Chondrocyte (in vitro differentiated cells): ENCODE measurements around the gene ACSF2. TPM values are rescaled to one million over a fixed set of nuclear protein-coding genes. Genes with fewer than 3 reads are reported as not detected.
A peak's percentile ranks its signal among the peaks of the same experiment; 100 is the strongest.
"Not testable (repeated sequence)": the region's sequence is repeated elsewhere in the genome, so short reads cannot be mapped to it uniquely, and the experiment has no call there.

ENCODE experiments used
- DNase-seq: peaks from one replicate; pipeline ENCODE4 v3.0.0; 2021; ENCODE audit warnings: mixed read lengths, low spot score
- H3K27ac Mint-ChIP-seq: one replicate; pipeline ENCODE4 v1.8.0; 2021; ENCODE audit warnings: mild to moderate bottlenecking, moderate library complexity, mixed read lengths; ENCODE audit not compliant: unreplicated experiment
- H3K27me3 Mint-ChIP-seq: 2 replicates; pipeline ENCODE4 v1.8.0; 2021; ENCODE audit warnings: low read depth, mixed read lengths
- H3K36me3 Mint-ChIP-seq: 2 replicates; pipeline ENCODE4 v1.8.0; 2021; ENCODE audit warnings: low read depth, mixed read lengths
- H3K4me1 Mint-ChIP-seq: 2 replicates; pipeline ENCODE4 v1.8.0; 2021; ENCODE audit warnings: low read depth, mild to moderate bottlenecking, mixed read lengths
- H3K4me3 Mint-ChIP-seq: one replicate; pipeline ENCODE4 v1.8.0; 2021; ENCODE audit warnings: mild to moderate bottlenecking, moderate library complexity, mixed read lengths; ENCODE audit not compliant: unreplicated experiment
- H3K9me3 Mint-ChIP-seq: 2 replicates; pipeline ENCODE4 v1.8.0; 2021; ENCODE audit warnings: low read depth, mixed read lengths
- total RNA-seq: library from RNA; stranded (reverse); gene quantifications from 3 replicates; pipeline ENCODE4 v1.2.1, GENCODE V29; 2021
- TF ChIP-seq, protein P1 (sequence below): fragments of 200-600 bp; sonication (generic); IDR thresholded peaks from 2 replicates; pipeline ENCODE4 v1.5.0; 2021; ENCODE audit warnings: antibody characterized with exemption, mild to moderate bottlenecking, moderate library complexity

ACSF2 gene
- total RNA-seq, 1 donor from 2014 or later: 17.4 TPM

DNA sequence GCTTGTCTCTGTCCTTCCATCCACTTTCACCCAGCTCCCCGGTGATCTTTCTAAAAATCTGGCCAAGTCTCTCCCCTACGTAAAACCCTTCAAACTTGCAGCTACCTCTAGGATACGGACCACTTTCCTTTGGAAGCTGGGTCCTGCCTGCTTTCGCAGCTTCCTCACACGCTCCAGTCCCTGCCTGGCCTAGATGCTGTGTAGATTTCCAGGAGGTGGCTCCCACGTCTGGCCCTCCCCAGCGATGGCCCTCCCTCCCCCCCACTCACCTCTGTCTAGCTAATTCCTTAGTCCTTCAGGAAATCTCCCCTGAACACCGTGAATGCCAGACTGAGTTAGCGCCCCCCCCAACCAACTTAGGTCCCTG is 28.1 kb upstream of the ACSF2 start:
- peak overlapping the region; percentile 79 for H3K4me3 Mint-ChIP-seq
- H3K27me3 Mint-ChIP-seq: no peaks in the 10 kb centered on the region
- peaks cover 32% of the 10 kb centered on the region for H3K4me1 Mint-ChIP-seq
- TF ChIP-seq, protein P1, sequence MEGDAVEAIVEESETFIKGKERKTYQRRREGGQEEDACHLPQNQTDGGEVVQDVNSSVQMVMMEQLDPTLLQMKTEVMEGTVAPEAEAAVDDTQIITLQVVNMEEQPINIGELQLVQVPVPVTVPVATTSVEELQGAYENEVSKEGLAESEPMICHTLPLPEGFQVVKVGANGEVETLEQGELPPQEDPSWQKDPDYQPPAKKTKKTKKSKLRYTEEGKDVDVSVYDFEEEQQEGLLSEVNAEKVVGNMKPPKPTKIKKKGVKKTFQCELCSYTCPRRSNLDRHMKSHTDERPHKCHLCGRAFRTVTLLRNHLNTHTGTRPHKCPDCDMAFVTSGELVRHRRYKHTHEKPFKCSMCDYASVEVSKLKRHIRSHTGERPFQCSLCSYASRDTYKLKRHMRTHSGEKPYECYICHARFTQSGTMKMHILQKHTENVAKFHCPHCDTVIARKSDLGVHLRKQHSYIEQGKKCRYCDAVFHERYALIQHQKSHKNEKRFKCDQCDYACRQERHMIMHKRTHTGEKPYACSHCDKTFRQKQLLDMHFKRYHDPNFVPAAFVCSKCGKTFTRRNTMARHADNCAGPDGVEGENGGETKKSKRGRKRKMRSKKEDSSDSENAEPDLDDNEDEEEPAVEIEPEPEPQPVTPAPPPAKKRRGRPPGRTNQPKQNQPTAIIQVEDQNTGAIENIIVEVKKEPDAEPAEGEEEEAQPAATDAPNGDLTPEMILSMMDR: no peak
- no peaks in the 10 kb centered on the region for H3K9me3 Mint-ChIP-seq
- H3K27ac Mint-ChIP-seq: peak overlapping the region; percentile 88
- H3K36me3 Mint-ChIP-seq: peaks cover 17% of the 10 kb centered on the region
- no peak for DNase-seq

GRCh38 chr17:50398672-50399071 is 27.3 kb upstream of the ACSF2 start:
- not testable (repeated sequence) for H3K27me3 Mint-ChIP-seq, H3K27ac Mint-ChIP-seq, H3K9me3 Mint-ChIP-seq, H3K4me3 Mint-ChIP-seq, DNase-seq
- Mint-ChIP-seq H3K4me1 (peaks cover 27% of the 10 kb centered on the region), H3K36me3 (peaks cover 10% of the 10 kb centered on the region)

DNA sequence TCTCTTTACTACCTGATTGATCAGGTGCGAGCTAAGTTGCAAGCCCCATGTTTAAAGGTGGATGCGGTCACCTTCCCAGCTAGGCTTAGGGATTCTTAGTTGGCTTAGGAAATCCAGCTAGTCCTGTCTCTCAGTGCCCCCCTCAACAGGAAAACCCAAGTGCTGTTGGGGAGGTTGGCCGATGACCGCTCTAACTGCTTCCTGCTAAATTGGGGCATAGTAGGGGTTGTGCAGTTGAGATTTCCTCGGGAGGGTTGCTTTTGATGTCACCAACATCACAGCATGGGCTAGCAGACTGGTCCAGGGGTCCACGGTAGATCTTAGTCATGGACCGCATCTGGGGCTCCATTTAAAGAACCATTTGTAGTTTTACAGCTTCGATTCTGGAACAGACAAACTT is 26.4 kb upstream of the ACSF2 start:
- H3K4me3 Mint-ChIP-seq, H3K9me3 Mint-ChIP-seq, DNase-seq, H3K36me3 Mint-ChIP-seq, H3K27me3 Mint-ChIP-seq, H3K27ac Mint-ChIP-seq: not testable (repeated sequence)
- H3K4me1 Mint-ChIP-seq: peaks cover 19% of the 10 kb centered on the region

DNA sequence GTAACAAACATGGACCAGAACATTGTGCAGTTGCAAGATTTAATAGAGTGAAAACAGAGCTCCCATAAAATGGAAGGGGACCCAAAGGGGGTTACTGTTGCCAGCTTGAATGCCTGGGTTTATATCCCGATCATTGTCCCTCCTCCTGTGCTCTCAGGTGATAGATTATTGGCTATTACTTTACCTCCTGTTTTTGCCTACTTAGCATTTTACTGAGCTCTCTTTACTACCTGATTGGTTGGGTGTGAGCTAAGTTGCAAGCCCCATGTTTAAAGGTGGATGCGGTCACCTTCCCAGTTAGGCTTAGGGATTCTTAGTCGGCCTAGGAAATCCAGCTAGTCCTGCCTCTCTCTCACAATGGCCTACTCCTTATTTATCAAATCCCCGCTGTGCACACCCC is 20.7 kb upstream of the ACSF2 start:
- DNase-seq, H3K9me3 Mint-ChIP-seq, H3K27ac Mint-ChIP-seq, H3K4me3 Mint-ChIP-seq, H3K4me1 Mint-ChIP-seq, H3K36me3 Mint-ChIP-seq: not testable (repeated sequence)
- peaks cover 19% of the 10 kb centered on the region for H3K27me3 Mint-ChIP-seq

DNA sequence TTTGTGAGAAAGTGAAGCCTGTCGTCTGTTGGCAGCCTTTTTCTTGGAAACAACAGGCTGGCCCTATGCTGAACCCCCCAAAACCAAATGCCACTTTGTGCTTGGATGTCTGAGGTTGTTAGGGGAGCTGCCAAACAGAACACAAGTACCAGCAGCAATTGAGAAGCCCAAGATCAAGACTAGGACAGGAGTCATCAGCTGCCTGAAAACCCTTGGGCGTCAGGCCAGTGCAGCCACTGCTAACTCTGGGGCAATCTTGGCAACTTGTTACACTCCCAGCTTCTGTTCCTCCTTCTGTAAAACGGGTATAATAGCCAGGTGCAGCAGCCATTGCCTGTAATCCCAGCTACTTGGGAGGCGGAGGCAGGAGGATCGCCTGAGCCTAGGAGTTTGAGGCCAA is 19.4 kb upstream of the ACSF2 start:
- DNase-seq: no peak
- Mint-ChIP-seq H3K27me3 (peaks cover 19% of the 10 kb centered on the region), H3K4me1 (no peaks in the 10 kb centered on the region), H3K9me3 (no peaks in the 10 kb centered on the region), H3K4me3 (no peak overlapping the region), H3K27ac (no peak overlapping the region), H3K36me3 (no peaks in the 10 kb centered on the region)
- TF ChIP-seq, protein P1: no peak

GRCh38 chr17:50407921-50408320 is 18.1 kb upstream of the ACSF2 start:
- Mint-ChIP-seq H3K27ac (no peak overlapping the region), H3K4me3 (no peak overlapping the region), H3K4me1 (no peaks in the 10 kb centered on the region), H3K27me3 (peaks cover 19% of the 10 kb centered on the region), H3K9me3 (no peaks in the 10 kb centered on the region), H3K36me3 (no peaks in the 10 kb centered on the region)
- DNase-seq: no peak
- TF ChIP-seq, protein P1: no peak

DNA sequence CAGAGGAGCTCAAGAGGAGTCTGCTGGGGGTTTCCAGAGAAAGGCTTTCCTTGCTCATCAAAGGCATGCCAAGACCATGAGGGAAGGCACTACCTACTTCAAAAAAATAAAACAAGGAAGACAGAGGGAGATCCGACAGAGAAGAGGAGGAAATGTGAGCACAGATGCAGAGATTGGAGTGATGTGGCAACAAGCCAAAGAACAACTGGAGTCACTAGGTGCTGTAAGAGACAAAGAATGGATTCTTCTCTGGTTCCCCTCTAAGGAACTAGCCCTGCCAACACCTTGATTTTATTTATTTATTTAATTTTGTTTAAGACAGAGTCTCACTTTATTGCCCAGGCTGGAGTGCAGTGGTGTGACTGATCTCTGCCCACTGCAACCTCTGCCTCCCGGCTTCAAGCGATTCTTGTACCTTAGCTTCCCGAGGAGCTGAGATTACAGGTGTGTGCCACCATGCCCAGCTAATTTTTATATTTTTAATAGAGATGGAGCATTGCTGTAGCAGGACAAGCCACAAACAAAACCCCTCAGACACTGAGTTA is 13.8 kb upstream of the ACSF2 start:
- no peaks in the 10 kb centered on the region for H3K4me1 Mint-ChIP-seq
- no peaks in the 10 kb centered on the region for H3K36me3 Mint-ChIP-seq
- H3K9me3 Mint-ChIP-seq: no peaks in the 10 kb centered on the region
- H3K4me3 Mint-ChIP-seq: no peak overlapping the region
- no peak for DNase-seq
- TF ChIP-seq, protein P1: no peak
- H3K27me3 Mint-ChIP-seq: no peaks in the 10 kb centered on the region
- no peak overlapping the region for H3K27ac Mint-ChIP-seq
